ENCODE measurements around the gene ZYG11A.
A peak's percentile ranks its signal among the peaks of the same experiment; 100 is the strongest.

Gene ZYG11A

GRCh38 chr1:52848423-52848822, 5.9 kb downstream of the ZYG11A start:
- Histone ChIP-seq H3K4me1 (ENCODE audit: low read depth, poor library complexity, severe bottlenecking) (peaks cover 75% of the 10 kb centered on the region), H2AFZ (ENCODE audit: low read depth) (no peak overlapping the region), H3K9ac (no peak overlapping the region), H3K27ac (no peak overlapping the region), H3K27me3 (ENCODE audit: insufficient read depth, low read depth) (no peaks in the 10 kb centered on the region), H3K79me2 (ENCODE audit: insufficient read depth, low read depth) (peaks cover 99% of the 10 kb centered on the region), H3K36me3 (ENCODE audit: insufficient read depth) (no peaks in the 10 kb centered on the region), H3K4me3 (IDR thresholded peaks at IDR 0.05; ENCODE audit: insufficient read depth, low read depth, low read length) (no peak overlapping the region), H3K4me2 (no peak overlapping the region), H4K20me1 (ENCODE audit: insufficient read depth) (no peaks in the 10 kb centered on the region)
- TF ChIP-seq, protein P1, sequence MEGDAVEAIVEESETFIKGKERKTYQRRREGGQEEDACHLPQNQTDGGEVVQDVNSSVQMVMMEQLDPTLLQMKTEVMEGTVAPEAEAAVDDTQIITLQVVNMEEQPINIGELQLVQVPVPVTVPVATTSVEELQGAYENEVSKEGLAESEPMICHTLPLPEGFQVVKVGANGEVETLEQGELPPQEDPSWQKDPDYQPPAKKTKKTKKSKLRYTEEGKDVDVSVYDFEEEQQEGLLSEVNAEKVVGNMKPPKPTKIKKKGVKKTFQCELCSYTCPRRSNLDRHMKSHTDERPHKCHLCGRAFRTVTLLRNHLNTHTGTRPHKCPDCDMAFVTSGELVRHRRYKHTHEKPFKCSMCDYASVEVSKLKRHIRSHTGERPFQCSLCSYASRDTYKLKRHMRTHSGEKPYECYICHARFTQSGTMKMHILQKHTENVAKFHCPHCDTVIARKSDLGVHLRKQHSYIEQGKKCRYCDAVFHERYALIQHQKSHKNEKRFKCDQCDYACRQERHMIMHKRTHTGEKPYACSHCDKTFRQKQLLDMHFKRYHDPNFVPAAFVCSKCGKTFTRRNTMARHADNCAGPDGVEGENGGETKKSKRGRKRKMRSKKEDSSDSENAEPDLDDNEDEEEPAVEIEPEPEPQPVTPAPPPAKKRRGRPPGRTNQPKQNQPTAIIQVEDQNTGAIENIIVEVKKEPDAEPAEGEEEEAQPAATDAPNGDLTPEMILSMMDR (conservative IDR thresholded peaks at IDR 0.05; ENCODE audit: low read depth, low read length), result no peak

GRCh38 chr1:52850951-52851350, 8.4 kb downstream of the ZYG11A start:
- H3K27ac ChIP-seq, result no peak overlapping the region
- no peaks in the 10 kb centered on the region for H4K20me1 ChIP-seq (ENCODE audit: insufficient read depth)
- peaks cover 62% of the 10 kb centered on the region for H3K4me1 ChIP-seq (ENCODE audit: low read depth, poor library complexity, severe bottlenecking)
- H3K79me2 ChIP-seq (ENCODE audit: insufficient read depth, low read depth), result peaks cover 99% of the 10 kb centered on the region
- H3K9ac ChIP-seq, result no peak overlapping the region
- 0 out of 2 replicates have a peak overlapping the region, but pooled peaks have one; percentile 39 for H3K4me2 ChIP-seq
- no peaks in the 10 kb centered on the region; the same call in 1 of the 2 replicates for H3K36me3 ChIP-seq (ENCODE audit: insufficient read depth)
- no peak overlapping the region for H3K4me3 ChIP-seq (IDR thresholded peaks at IDR 0.05; ENCODE audit: insufficient read depth, low read depth, low read length)
- no peaks in the 10 kb centered on the region for H3K27me3 ChIP-seq (ENCODE audit: insufficient read depth, low read depth)
- TF ChIP-seq, protein P1 (conservative IDR thresholded peaks at IDR 0.05; ENCODE audit: low read depth, low read length), result no peak
- H2AFZ ChIP-seq (ENCODE audit: low read depth), result no peak overlapping the region

DNA sequence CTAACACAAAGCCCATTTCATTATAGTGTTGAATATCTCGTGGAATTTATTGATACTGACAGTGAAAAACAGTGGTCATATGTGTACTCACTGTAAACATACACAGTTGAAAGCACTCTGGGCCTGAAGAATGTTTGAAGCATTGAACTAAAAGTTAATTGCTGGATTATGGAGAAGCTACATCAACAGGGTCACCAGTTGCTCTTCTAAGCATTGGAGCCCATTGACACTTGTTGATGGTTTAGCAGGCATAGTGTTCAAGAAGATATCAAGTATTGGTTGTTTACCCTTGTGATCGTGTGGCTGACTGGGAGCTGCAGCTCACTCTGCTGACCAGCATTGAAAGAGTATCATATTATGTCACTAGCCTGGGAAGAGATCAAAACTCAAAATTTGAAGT, 10.3 kb downstream of the ZYG11A start:
- TF ChIP-seq, protein P1 (conservative IDR thresholded peaks at IDR 0.05; ENCODE audit: low read depth, low read length), result no peak
- H3K4me2 ChIP-seq, result no peak overlapping the region; the same call in 1 of the 2 replicates
- H3K79me2 ChIP-seq (ENCODE audit: insufficient read depth, low read depth), result peaks cover 95% of the 10 kb centered on the region
- H3K27me3 ChIP-seq (ENCODE audit: insufficient read depth, low read depth), result no peaks in the 10 kb centered on the region
- H3K4me3 ChIP-seq (IDR thresholded peaks at IDR 0.05; ENCODE audit: insufficient read depth, low read depth, low read length), result no peak overlapping the region
- no peak overlapping the region for H3K9ac ChIP-seq
- H4K20me1 ChIP-seq (ENCODE audit: insufficient read depth), result no peaks in the 10 kb centered on the region
- H2AFZ ChIP-seq (ENCODE audit: low read depth), result no peak overlapping the region
- H3K4me1 ChIP-seq (ENCODE audit: low read depth, poor library complexity, severe bottlenecking), result peaks cover 64% of the 10 kb centered on the region
- H3K27ac ChIP-seq, result no peak overlapping the region
- peaks cover 6% of the 10 kb centered on the region; the same call in 1 of the 2 replicates for H3K36me3 ChIP-seq (ENCODE audit: insufficient read depth)

- Histone ChIP-seq H3K9ac (no peak overlapping the region), H3K27me3 (ENCODE audit: insufficient read depth, low read depth) (no peaks in the 10 kb centered on the region), H3K4me3 (IDR thresholded peaks at IDR 0.05; ENCODE audit: insufficient read depth, low read depth, low read length) (no peak overlapping the region), H2AFZ (ENCODE audit: low read depth) (no peak overlapping the region), H3K36me3 (ENCODE audit: insufficient read depth) (peaks cover 6% of the 10 kb centered on the region; the same call in 1 of the 2 replicates), H3K27ac (no peak overlapping the region), H3K4me1 (ENCODE audit: low read depth, poor library complexity, severe bottlenecking) (peaks cover 55% of the 10 kb centered on the region), H3K4me2 (no peak overlapping the region), H4K20me1 (ENCODE audit: insufficient read depth) (no peaks in the 10 kb centered on the region), H3K79me2 (ENCODE audit: insufficient read depth, low read depth) (peaks cover 76% of the 10 kb centered on the region)
- TF ChIP-seq, protein P1 (conservative IDR thresholded peaks at IDR 0.05; ENCODE audit: low read depth, low read length), result no peak
These were observed 13.0 kb downstream of the ZYG11A start for GRCh38 chr1:52855584-52855983.

All from KMS-11 (cell line).